Fibroblast of skin of left quadriceps (primary cell): ENCODE results near the gene CYP4F22.
"Not testable (repeated sequence)": the region's sequence is repeated elsewhere in the genome, so short reads cannot be mapped to it uniquely, and the experiment has no call there.

Experiments
- DNase-seq, 2 experiments: peaks; one replicate each; pipeline ENCODE4 v3.0.0-alpha.2; 2013; ENCODE audit warnings: low read depth in 2 of 2

Gene CYP4F22

GRCh38 chr19:15508035-15508710 lies at the start of gene CYP4F22:
CYP4F22 (plus strand) TSS chr19:15508525; CDS start chr19:15525337, 16,812 bp downstream.
- DNase-seq, result no peak

DNA sequence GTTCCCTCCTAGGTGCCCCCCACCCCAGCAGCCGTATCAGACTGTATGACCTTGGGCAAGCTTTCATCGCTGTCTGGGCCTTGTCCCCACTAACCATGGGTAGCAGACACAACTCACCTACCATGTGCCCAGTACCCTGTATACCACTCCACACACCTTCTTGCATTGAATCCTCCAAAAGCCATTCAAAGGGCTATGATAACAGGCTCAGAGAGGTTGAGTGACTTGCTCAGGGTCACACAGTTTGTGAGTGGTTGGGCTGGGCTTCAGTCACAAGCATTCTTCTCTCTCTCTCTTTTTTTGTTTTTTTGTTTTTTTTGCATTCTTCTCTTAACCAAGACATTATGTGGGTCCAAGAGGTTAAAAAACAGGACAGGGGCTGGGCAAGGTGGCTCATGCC lies 46.6 kb upstream of the CYP4F22 start:
- DNase-seq, result no peak

DNA sequence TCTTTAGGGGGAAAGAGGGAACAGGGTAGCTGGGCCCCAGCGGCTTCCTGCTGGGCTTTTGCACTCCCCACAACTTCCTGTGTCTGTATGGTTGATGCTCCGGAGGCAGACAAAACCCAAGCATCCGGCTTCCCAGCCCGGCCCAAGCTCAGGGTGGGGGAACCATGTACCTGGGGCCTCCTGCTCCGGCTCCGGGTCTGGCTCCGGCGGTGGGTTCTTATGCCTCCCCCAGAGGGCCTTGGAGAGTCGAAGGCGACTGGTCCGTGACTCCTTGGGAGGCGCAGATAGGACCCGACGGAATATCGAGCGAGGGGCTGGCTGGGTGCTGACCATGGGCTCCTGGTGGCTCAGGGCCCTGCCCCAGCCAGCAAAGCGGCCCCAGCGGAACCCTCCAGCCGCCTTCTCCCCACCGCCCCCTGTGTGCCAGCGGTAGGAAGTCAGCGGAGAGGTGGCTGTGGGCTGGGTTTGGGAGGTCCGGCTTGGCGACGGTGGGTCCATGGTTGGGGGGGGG lies 44.4 kb upstream of the CYP4F22 start:
- no peak for DNase-seq

GRCh38 chr19:15464394-15465385 lies 43.6 kb upstream of the CYP4F22 start, which contains the start of gene RASAL3:
RASAL3 (minus strand) TSS chr19:15464544; CDS start chr19:15464358, 186 bp downstream.
- no peak for DNase-seq

DNA sequence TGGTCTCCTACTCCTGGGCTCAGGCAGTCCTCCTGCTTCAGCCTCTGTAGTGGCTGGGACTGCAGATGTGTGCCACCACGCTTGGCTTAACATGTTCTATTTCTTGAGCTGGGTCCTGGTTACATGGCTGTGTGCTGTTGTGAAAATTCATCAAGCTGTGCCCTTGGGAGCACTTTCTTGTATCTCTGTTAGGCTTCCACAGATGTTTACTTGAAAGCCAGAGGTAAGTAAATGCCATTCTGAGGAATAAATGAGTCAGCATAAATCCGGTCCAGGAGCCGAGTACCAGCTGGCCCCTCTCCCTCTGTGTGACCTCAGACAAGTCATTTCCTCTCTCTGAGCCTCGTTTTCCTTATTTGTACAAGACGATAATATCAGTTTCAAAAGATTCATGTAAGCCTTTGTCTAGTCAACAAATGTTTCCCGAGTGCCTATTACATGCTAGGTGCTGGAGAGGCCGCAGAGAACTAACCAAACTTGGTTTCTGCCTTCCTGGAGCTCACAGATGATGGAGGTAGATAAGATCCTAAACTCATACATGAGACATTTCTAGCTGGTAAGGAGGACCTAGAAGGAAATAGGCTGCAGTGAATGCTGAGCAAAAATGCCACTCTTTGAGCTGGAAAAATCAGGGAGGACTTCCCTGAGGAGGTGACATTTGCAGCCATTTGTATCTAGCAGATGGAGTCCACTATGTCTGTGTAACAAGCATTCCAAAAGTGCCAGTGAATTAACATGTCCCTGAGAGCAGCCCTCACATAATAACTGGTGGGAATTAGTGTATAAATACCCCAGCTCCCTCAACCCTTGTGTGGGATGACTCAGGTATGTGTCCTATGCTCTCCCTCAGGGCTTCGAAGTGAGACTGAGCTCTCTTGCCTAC lies 41.2 kb upstream of the CYP4F22 start:
- DNase-seq, result no peak

DNA sequence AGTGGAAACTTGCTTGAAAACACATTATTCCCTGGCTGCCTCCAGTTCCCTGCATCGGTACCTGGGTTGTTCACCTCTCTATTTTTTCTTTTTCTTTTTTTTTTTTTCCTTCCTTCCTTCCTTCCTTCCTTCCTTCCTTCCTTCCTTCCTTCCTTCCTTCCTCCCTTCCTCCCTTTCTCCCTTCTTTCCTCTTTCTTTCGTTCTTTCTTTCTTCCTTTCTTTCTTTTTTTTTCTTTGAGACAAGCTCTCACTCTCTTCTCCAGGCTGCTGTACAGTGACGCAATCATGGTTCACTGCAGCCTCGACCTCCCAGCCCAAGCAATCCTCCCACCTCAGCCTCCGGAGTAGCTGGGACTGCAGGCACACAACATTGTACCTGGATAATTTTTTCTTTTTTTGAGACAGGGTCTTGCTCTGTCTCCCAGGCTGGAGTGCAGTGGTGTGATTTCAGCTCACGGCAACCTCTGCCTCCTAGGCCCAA lies 40.6 kb upstream of the CYP4F22 start:
- DNase-seq, result no peak

- no peak for DNase-seq
These were observed 39.4 kb upstream of the CYP4F22 start for GRCh38 chr19:15468675-15469512.

DNA sequence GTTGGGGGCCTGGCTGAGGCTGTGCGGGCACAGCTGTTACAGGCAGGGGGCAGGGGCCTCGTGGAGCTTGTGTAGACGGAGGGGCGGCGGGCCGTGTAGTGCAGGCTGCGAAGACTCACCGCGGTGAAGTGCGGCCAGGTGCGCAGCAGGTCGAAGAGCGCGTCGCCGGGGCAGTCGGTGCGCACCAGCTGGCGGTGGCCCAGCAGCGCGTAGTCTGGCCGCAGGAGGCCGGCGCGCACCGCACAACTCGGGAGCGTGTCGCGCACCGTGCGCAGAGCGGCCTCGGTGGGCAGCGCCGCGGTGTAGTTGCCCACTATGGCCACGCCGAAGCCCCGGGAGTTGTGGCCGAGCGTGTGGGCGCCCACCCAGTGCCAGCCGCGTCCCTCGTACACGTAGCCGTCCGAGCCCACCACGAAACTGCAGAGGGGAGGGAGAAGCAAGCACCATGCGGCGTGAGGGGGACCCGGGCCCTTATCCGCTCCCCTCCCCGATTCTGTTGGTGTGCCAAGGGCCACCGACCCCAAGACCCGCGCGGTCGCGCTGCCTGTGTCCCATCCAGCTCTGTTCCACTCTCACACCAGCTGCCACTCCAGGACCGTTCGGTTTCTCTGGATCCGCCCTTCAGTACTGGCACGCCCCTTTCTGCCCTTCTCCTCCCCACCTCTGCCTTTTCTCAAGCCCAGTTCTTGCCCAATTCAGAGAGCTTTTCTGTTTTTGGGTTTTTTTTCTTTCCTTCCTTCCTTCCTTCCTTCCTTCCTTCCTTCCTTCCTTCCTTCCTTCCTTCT lies 38.6 kb upstream of the CYP4F22 start:
- DNase-seq, result no peak

DNA sequence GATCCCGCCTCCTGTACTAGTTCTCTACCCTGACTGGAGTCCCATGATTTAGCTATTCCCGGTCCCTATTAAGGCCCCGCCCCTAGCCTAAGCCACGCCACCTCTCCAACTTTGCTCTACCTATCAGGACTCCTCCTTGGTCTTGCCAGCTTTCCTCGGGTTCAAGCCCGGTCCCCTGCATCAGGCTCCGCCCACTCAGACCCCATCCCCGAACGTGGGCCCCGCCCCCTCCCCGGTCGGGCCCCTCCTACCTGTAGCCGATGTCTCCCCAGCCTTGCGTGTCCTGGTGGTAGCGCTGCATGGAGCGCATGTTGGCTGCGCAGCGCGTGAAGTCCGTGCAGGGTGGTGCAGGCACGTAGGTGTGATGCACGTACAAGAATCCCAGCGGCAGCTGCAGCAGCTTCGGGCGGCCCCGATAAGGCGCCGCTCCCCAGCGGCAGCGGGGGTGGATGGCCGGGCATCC lies 36.7 kb upstream of the CYP4F22 start:
- no peak for DNase-seq

GRCh38 chr19:15473821-15474220 lies 34.5 kb upstream of the CYP4F22 start:
- DNase-seq, result not testable (repeated sequence)

GRCh38 chr19:15475169-15475568 lies 33.2 kb upstream of the CYP4F22 start:
- DNase-seq, result no peak

DNA sequence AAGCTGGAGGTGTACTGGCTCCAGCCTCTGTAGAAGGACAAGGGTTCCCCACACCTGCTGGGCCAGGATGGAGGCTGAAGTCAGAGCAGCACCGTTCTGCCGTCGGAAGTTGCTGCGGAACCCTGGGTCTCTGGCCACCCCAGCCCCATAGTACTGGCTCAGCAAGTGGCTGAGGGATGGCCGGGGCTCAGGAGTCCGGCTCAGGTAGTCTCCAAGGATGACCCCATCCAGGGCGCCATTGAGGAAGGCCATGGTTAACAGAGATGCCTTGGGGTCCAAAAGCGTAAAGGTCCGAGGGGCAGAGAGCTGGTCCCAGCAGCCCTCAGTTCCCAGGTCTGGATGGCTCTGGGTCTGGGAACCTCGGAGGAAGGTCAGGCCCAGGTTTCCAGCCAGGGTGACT lies 32.7 kb upstream of the CYP4F22 start:
- DNase-seq, result no peak

DNA sequence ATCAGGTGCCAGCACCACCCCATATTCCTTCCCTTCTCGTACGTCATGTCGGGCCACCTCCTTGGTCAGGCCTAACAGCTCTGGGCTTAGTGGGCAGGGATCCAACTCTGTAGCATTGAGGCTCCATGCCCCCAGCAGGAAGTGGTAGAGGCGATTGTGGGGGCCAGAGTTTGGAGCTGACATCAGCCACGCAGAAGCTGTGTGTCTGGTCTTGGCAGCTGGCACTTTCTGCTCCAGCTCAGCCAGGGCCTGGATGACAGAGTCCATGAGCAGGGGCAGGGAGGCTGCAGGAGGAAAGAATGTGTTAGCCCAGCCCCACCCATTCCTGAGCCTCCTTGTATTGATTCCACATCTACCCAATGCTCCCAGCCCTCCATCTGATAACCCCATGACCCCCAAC lies 32.0 kb upstream of the CYP4F22 start:
- no peak for DNase-seq

DNA sequence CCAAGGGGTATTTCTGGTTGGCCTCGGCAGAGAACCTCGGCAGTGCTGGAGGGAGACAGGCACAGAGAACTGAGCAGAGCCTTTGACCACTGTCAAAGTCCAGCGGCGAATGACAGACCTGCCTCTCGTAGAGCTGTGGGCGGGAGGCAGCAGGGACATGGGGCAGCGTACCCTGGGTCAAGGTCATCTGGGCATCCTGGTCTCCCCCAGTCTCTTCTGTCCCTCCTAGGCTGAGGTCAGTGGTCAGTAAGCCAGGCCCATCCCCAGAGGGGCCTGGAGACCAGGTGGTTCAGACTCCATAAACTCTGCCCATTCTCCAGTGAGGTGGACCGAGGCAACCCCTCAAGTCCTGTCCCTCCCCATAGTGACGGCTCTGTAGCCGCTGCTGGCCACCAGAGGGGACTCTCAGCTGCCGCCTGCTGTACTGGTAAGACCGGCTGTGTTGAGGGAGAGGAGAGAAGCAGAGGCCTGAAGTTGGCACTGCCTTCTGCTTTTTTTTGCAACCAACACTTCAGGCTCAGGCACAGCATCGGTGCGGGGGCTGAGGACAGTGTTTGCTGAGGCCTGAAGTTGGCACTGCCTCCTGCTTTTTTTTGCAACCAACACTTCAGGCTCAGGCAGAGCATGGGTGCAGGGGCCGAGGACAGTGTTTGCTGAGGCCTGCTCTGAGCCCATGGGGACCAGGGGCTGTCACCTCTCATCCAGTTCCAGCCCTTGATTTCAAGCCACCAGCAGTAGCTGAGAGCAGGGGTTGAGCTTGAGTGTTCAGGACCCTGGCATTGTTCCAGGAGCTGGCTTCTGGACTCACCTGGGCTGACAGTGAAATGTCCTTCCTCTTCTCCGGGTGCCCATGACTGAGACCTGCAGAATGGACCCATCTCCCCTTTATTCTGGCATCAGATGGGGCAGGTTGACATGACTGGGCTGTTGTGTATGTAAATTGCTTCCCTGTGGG lies 28.7 kb upstream of the CYP4F22 start, which contains the start of gene PGLYRP2:
Gene PGLYRP2 (minus strand): TSS at position 111 of the 955 bp plus-strand sequence. CDS start 130 bp downstream, outside the sequence.
- DNase-seq, result no peak

- not testable (repeated sequence) for DNase-seq
These were observed 27.3 kb upstream of the CYP4F22 start for GRCh38 chr19:15480996-15481395.

DNA sequence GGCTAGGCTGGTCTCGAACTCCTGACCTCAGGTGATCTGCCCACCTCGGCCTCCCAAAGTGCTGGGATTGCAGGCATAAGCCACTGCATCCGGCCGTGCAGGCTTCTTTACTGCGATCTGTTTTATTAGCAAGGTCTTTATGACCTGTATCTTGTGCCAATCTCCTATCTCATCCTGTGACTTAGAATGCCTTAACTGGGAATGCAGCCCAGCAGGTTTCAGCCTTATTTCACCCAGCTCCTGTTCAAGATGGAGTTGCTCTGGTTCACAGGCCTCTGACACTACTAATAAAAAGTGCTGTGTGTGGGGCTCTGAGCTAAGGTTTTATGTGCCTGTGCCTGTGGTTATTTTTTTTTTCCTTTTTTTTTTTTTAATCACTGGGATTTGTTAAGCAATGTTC lies 22.6 kb upstream of the CYP4F22 start:
- DNase-seq, result not testable (repeated sequence)

DNA sequence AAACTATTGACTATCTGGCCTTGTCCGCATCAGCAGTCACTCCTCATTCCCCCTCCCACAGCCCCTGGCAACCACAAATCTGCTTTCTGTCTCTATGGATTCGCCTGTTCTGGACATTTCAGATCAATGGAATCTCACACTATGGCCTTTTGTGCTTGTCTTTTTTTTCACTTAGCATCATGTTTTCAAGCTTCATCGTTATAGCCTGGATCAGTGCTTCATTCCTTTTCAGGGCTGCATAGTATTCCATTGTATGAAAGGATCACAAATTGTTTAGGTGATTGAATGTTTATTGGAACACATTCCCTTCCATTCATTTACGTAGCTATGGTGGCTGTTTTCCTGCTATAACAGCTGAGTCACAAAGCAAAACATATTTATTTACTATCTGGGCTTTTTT lies 21.3 kb upstream of the CYP4F22 start:
- no peak for DNase-seq
